Prostate gland (tissue), 2 donors: ENCODE data around the gene ZFP62.

Experiments used
- CTCF ChIP-seq, 4 experiments: fragments of 200-600 bp in 2 of 4; fragments of 450-650 bp in 2 of 4; sonication (generic) in 2 of 4; IDR thresholded peaks; 1 replicate in 3 of 4; 2 replicates in 1 of 4; pipeline ENCODE4 v1.5.1; 2016 to 2019; ENCODE audit warnings: antibody characterized with exemption in 4 of 4, mild to moderate bottlenecking in 2 of 4, moderate library complexity in 2 of 4
- POLR2A ChIP-seq: fragments of 450-650 bp; IDR thresholded peaks from one replicate; pipeline ENCODE4 v1.6.1; 2016; ENCODE audit warnings: antibody characterized with exemption, mild to moderate bottlenecking
- POLR2AphosphoS5 ChIP-seq: sonication (generic); formaldehyde crosslinking; IDR thresholded peaks from one replicate; pipeline ENCODE4 v1.6.1; 2017; ENCODE audit warnings: antibody characterized with exemption

GRCh38 chr5:180815293-180815917 is 45.7 kb downstream of the ZFP62 start:
- TF ChIP-seq CTCF (IDR thresholded peaks at IDR 0.05), result no peak
- TF ChIP-seq POLR2AphosphoS5, result no peak
- no peak for TF ChIP-seq POLR2A
